ENCODE data around the gene CYP26C1.

The CYP26C1 gene, protein sequence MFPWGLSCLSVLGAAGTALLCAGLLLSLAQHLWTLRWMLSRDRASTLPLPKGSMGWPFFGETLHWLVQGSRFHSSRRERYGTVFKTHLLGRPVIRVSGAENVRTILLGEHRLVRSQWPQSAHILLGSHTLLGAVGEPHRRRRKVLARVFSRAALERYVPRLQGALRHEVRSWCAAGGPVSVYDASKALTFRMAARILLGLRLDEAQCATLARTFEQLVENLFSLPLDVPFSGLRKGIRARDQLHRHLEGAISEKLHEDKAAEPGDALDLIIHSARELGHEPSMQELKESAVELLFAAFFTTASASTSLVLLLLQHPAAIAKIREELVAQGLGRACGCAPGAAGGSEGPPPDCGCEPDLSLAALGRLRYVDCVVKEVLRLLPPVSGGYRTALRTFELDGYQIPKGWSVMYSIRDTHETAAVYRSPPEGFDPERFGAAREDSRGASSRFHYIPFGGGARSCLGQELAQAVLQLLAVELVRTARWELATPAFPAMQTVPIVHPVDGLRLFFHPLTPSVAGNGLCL

DNA sequence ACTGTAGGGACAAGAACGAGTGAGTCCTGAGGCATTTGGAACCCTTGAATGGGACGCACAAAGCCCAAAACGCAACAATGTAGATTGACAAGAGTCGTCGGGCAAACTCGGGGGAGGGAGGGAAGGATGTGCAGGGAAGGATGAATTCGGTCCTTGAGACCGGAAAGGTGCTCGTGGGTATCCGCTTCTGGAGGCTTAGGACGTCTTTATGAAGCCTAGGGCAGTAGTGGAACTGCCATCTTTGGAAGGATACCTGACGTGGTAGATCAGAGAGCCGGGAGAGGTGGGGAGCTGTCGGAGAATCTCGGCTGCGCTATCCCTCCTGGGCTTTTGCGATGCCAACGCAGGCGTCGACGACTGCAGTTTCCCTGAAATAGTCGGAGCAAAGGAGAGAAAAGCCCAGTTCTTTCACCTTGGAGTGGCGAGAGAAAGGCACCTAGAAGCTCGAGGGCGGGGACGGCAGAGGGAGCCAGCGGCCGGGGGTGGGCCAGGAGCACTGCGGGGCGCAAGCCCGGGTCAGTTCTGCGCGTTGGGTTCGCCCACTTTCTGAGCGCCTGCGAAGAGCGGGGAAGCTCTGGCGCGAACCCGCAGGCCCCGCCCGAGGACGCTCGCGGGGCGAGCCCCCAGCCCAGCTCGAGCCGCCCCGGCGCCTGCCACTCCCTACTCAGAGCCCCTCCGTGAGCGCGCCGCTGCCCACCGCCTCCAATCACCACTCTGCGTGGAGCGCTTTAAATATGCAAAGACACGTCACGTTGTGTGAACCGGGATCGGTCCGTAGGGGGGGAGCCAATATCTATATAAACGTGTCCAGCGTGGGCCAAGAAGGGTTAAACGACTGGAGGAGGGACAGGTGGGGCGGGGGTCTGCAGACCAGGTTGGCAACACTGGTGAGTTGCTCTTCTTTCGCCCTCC, at the start of gene CYP26C1:
Gene CYP26C1, plus strand, starts transcription at position 824 of the 912 bp plus-strand sequence. CDS start 466 bp downstream, outside the sequence.
- DNase-seq, result no peak

DNA sequence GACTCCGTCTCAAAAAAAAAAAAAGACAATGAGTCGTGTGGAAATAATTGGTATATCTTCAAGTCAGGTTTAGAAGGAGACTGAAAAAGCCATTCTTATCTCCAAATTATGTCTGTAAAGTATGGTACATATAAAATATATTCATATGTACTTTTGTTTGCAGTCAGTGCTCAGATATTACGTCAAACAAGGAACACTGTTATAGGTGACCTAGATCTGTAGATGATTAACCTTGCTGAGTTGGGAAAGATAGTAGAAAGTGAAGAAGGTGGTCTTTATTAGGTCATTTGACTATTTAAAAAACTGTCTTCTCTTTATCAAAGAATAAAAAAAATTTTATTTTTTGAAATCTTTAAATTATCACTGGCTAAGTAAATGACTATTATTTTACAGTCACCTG, 44.9 kb upstream of the CYP26C1 start:
- no peak for DNase-seq

DNA sequence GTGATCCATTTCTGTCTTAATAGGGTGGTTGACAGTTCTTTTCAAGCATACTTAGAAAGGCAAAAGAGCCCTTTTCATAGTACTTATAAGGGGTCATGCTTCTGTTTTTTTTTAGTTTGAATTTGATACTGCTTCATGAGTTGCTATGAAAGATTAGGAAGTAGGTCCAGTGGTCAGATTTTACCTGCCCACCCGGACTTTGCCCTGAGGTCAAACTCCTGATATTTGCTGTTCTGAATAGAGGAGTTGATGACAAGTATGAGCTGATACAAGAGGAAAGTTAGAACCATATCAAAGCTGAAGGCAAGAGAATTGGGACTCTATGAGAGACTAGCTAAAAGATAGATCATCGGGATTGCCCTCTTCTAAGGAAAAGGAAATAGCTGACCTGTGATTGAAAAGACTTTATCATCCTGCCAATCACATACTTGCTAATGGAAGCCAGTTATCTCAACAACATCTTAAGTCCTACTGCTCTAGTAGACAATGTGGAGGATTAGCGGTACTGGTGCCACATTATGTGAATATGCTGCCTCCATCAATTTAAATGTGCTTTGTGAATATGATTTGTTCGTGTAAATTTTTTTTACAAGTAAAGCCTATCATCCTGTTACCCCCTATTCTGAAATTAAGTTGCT, 37.5 kb upstream of the CYP26C1 start:
- DNase-seq, result no peak

DNA sequence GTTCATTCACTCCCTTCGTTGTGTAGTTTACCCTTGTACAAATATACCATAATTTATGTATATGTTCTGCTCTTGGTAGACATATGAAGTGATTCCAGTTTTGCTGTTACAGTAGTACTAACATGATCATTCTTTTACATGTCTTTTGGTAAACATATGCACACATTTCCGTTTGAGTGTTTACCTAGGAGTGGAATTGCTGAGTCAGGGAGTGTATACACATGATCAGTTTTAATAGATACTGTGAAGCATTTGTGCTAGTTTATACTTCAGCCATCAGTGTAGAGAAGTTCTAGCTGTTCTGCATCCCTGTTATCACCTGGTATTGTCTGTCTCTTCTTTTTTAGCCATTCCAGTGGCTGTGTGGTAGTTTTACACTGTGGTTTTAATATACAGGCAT, 34.5 kb upstream of the CYP26C1 start:
- DNase-seq, result no peak

DNA sequence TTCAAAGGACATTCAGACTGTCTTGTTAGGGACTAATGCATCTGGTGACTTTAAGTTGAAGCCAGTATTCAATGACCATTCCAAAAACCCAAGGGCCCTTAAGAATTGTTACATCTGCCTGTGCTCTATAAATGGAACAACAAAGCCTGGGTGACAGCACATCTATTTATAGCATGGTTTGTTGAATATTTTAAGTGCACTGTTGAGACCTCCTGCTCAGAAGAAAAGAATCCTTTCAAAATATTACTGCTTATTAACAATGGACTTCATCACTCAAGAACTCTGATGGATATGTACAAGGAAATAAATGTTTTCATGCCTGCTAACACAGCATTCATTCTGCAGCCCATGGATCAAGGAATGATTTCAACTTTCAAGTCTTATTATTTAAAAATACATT, 33.1 kb upstream of the CYP26C1 start:
- DNase-seq, result no peak

DNA sequence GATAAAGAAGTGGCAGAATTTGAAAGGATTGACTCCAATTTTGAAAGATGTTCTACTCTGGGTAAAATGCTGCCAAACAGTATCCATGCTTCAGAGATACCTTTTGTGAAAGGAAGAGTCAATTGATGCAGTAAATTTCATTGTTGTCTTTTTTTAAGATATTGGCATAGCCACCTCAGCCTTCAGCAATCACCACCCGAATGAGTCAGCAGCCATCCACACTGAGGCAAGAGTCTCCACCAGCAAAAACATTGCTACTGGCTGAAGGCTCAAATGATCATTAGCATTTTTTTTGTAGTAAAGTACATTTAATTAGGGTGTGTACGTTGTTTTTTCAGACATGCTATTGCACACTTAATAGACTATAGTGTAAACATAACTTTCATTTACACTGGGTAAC, 31.7 kb upstream of the CYP26C1 start:
- no peak for DNase-seq

DNA sequence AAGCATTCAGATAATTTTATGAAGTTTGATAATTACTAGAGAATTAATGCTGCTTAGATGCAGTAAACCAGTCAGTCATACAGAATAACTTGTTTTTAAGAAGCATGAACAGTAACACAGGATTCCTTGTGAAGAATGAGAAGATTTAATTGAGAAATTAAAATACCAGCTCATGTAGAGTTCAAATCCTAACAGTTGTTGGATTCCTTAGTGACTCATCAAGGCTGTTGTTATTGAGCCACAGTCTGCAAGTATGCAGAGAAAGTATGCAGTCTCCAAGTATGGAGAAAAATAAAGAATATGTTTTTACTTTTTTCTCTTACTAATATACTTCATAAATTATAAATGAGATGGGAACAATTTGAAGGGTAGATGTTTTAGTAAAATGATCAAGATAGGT, 30.2 kb upstream of the CYP26C1 start:
- no peak for DNase-seq

DNA sequence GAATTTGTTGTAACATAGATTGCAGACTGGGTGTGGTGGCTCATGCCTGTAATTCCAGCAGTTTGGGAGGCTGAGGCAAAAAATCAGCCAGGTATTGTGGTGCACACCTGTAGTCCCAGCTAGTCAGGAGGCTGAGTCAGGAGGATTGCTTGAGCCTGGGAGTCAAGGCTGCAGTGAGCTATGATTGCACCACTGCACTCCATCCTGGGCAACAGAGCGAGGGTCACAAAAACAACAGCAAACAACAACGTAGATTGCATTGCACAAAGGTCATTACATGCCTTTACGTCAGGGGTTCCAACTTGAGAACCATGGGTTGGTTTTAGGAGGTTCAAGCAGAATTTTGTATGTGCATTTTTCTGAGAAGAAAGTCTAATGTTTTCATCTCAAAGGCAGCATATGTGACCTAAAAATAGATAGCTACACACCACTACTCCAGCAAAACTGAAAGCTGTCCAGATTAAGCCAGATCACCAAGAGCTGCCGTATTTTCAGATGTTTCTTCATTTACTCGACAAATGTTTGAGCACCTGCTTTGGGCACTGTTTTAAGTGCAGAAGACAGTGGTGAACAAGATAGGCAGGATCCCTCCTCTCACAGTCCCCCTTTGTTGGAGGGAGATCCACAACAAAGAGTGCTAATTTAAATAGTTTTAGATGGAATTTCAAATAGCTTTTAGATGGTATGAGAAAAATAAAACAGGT, 28.3 kb upstream of the CYP26C1 start:
- no peak for DNase-seq

DNA sequence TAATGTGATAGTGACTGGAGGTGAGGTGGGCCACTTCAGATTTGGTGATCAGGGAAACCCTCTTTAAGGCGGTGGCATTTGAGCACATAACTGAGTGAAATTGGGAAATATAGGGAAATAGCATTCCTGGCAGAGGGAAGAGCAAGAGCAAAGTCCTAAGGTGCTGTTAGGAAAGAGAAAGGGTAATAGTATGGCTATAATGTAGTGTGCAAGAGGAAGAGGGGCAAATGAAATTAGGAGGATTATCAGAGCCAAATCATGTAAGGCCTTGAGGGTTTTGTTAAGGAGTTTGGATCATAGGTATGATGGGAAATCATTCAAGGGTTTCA, 27.8 kb upstream of the CYP26C1 start:
- no peak for DNase-seq

DNA sequence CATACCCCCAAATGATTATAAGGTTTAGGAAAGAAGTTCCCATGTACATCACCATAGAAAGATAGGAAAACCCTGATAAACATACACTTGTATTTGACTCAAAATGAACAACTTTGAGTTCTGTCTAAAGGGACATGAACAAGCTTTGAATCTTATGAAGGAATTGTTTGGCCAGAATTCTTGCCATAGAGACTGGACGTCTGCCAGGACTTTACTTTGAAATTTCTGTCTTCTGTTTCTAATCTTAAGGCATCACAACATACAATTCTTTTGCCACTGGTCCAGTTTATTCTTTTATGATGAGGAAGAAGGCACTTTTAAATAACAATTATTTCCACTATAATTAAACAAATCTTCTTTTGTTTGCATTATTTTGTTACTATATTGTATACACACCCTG, 26.2 kb upstream of the CYP26C1 start:
- DNase-seq, result no peak

DNA sequence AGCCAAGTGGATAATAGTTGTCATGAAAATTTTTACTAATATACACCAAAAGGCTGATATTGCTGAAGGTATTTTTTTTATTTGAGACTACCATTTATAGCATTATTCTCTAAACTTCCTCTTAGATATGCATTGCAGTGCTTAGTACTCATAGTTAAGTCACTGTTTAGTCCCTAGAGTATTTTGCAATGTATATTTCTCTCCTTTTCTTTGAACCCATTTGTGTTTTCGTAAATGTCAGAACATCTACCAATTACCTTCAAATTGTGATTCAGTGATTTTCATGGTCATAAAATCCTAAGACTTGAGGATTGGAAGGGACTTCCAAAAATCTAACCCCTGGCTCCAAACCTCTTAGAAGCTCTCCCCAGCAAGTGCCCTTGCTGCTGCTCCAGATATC, 21.5 kb upstream of the CYP26C1 start:
- no peak for DNase-seq

DNA sequence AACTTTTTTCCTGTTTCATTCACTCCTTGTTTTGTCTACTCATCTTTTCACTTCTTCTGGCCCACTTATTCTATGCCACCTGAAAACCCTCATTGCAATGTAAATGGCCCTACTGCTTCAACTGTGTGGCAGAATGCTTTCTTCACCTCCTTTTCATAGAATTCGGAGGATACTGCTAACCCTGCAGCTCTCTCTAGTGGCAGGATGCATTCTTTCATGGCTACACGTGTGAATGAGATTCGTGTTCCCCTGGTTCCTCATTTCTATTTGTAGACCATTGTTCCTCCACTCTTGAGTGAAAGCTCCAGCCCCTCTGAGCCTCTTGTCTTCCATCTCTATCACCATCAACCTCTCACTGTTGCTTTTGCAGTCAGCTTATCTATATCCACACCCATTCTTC, 20.9 kb upstream of the CYP26C1 start:
- DNase-seq, result no peak

DNA sequence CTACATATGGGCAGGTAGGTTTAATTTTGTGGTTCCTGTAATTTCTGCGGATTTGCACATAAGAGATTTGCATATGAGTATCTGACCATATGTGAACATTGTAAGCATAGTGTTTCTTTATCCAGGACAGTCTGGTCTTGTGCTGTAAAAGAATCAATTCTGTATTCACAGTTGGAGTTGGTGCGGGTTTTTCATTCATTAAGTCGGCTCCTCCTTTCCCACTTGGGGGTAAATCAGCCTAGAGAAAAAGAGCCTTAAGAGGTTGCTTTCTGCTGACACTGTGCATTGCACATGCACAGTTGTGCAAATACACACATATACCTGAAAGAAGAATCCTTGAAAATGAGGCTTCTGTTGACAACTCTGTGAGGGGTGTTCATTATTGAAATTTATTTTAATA, 6.1 kb upstream of the CYP26C1 start:
- DNase-seq, result no peak

DNA sequence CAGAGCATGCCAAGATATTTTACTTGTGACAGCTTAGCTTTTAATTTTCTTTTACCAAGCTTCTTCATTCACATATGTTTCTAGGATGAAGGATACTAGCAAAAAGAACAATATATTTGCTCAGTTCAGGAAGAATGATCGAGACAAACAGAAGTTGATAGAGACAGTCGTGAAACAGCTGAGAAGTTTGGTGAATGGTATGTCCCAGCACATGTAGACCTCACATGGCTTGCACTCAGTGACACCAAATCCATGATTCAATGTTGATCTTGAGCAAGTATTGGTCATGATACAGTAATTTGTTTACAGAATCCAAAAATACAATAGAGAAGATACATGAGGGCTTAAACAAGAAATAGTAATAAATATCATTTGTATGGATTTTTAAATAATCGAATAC, 2.5 kb upstream of the CYP26C1 start:
- DNase-seq, result no peak

DNA sequence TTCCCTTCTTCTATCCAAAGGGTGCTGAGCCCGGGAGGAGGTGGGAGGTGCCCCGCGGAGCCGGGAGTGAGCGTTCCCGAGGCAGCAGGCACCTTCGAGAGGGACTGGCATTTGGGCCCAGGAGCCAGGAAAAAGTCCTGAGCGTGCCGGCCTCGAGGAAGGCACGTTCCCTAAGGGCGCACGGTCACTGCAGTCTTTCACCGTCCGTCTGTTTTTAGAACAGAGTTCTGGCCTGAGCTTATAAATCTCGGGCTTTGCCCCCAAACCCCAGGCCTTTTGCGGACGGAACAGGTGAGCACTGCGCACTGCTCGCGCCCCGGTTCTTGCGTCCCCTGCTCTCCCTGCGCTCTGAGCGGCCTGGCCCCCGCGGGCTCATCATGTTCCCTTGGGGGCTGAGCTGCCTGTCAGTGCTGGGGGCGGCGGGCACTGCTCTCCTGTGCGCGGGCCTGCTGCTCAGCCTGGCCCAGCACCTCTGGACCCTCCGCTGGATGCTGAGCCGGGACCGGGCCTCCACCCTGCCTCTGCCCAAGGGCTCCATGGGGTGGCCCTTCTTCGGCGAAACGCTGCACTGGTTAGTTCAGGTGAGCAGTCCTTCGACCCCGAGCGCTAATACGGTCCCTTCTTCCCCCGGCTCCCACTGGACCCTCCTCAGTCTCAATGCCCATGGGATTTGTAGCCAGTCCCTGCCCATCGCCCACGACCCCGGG, 442 bp downstream of the CYP26C1 start:
- DNase-seq, result no peak

DNA sequence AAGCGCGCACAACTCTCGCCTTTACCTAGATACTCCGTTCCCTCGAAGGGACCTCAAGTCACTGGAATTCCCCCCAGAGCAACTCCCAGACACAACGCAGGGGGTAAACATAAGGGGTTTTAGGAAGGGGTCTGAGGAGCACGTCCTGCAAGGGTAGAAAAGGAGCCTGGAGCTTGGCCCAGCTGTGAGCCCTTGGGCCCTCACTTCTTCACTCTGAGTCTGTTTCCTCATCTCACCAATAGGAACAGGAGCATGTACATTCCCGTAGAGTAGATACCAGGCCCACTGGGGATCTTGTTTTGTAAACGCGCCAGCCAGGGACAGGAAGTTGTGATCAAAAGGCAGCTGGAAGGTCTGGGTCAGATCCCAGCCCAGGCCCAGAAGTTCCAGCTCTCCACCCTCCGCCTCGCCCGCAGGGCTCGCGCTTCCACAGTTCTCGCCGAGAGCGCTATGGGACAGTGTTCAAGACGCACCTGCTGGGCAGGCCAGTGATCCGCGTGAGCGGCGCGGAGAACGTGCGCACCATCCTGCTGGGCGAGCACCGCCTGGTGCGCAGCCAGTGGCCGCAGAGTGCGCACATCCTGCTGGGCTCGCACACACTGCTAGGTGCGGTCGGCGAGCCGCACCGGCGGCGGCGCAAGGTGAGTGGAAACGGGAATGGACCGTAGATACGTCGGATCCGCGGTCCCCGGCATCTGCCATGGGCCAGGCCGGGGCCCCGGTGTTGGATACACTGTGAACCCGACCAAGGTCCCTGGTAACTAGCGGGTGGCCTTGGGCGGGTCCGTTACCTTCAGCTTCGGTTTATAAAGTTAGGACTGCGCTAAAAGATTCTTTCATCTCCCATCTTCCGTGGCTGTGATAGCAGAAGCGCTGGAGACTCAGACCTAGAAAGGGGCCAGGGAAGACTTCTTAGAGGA, 1.3 kb downstream of the CYP26C1 start:
- no peak for DNase-seq

DNA sequence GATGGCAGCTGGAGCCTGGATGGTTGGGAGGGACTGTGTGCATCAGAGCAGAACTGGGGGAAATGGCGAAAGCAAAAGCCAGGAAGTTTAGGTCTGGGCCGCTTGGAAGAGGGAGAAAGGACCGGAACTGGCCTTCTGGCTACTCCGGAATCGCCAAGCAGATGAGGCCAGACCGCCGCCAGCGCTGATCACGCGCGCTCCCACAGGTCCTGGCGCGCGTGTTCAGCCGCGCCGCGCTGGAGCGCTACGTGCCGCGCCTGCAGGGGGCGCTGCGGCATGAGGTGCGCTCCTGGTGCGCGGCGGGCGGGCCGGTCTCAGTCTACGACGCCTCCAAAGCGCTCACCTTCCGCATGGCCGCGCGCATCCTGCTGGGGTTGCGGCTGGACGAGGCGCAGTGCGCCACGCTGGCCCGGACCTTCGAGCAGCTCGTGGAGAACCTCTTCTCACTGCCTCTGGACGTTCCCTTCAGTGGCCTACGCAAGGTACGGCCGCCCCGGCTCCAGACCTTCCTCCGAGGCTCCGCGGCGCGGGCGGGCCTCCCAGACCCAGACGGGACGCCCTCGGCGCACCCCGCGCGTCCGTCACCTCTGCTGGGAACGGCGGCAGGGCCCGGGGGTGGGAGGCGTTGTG, 2.0 kb downstream of the CYP26C1 start:
- DNase-seq, result no peak

DNA sequence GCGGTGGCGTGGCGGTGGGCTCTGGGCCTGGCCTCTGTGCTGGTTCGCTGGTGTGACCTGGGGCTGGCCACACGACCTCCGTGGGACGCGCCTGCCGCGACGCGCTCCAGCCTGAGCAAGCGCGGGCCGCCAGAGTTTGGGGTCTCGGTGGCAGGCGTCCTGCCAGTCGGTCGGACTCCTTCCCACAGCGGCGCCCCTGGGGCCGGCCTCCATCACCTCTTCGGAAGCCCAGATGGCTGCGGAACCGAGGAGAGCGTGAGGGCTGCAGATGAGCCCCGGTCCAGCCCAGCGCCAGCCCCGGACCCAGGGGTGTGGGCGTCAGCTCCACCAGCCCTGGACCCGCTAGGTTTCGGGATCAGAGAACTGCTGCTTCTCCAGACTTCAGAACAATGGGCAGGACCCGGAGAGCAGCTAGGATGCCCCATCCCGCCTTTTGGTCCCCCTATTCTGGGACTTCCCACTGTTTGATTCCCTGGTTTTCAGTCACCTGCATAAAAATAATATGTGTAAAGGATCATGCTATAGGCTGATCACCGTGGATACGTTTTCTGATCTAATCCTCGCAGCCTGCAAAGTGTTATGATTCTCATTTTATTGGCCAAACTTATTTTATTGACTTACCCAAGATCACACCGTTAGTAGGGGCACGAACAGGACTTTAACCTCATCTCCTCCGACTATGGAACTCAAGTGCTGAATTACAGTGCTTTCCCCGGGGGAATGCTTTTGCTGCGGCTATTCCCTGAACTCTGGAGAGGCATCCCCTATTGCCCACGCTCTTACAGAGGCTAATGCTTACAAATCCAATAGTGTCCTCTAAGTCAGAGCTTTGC, 2.8 kb downstream of the CYP26C1 start:
- DNase-seq, result no peak

DNA sequence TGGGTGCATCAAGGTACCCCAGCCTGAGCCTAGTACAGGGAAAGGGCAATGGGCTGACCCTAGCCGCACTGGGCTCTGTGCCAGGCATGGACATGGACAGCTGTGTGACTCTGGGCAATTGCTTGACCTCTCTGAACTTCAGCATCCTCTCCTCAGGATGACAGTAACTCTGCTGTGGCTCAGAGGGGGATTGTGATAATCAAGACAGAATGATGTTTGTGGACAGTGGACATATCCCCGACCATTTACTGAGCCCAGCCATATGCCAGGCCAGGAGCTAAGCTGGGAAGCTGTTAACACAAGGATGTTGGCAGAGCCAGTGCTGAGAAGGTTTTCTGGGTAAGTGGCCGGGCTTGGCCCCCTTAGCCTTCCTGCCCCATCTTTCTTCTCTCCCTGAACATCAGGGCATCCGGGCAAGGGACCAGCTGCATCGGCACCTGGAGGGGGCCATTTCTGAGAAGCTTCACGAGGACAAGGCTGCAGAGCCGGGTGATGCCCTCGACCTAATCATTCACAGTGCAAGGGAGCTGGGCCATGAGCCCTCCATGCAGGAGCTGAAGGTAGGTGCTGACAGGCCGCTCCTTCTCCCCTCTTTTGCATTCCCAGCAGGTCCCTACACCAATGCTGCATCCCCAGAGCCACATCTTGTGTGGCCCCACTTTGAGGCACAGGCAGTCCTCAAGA, 3.5 kb downstream of the CYP26C1 start:
- DNase-seq, result no peak

All from activated T-cell treated with anti-CD3 and anti-CD28 coated beads, Interleukin-2, amount 50 U/mL, for 1 hour (primary cell).